GM12873 (cell line): ENCODE measurements around the gene RAI14.

Source experiments
- CTCF ChIP-seq: IDR thresholded peaks from 2 replicates; pipeline ENCODE4 v1.5.1; 2012; ENCODE audit warnings: low read depth, mild to moderate bottlenecking, moderate library complexity, low read length, control low read depth; ENCODE audit not compliant: insufficient read depth; ENCODE audit errors: missing control alignments

Gene RAI14

GRCh38 chr5:34715711-34716110 is 59.6 kb downstream of the RAI14 start:
- no peak for TF ChIP-seq CTCF

- TF ChIP-seq CTCF: no peak
These were observed 60.9 kb downstream of the RAI14 start for GRCh38 chr5:34716986-34717385.

- TF ChIP-seq CTCF: no peak
These were observed 61.5 kb downstream of the RAI14 start for GRCh38 chr5:34717426-34718327.

GRCh38 chr5:34718516-34718915 is 62.4 kb downstream of the RAI14 start:
- TF ChIP-seq CTCF: no peak

GRCh38 chr5:34719029-34719428 is 62.9 kb downstream of the RAI14 start:
- TF ChIP-seq CTCF: no peak

GRCh38 chr5:34721327-34721726 is 65.2 kb downstream of the RAI14 start:
- no peak for TF ChIP-seq CTCF

GRCh38 chr5:34722183-34722582 is 66.1 kb downstream of the RAI14 start:
- TF ChIP-seq CTCF: no peak
